Endothelial cell of umbilical vein (primary cell): ENCODE data around the gene RELN. TPM values are rescaled to one million over a fixed set of nuclear protein-coding genes. Genes with fewer than 3 reads are reported as not detected.

Experiments used
- BruUV-seq: library from RNA; stranded (reverse); fragments of 400-500 nt; replicated peaks from 2 replicates; lab custom pipeline; 2021; lab: Mats Ljungman, UMichigan
- CTCF ChIA-PET: fragments of 300-600, 350-600 bp; sonication (Branson Sonifier 250); formaldehyde crosslinking; loops from one replicate; lab custom pipeline; 2021; ENCODE audit warnings: antibody characterized with exemption, inconsistent platforms; lab: Charles Lee
- POLR2A ChIA-PET: fragments of 300-600, 350-600 bp; sonication (Branson Sonifier 250); formaldehyde crosslinking; loops from one replicate; lab custom pipeline; 2021; ENCODE audit warnings: antibody characterized with exemption, inconsistent platforms; lab: Charles Lee
- DNase-seq: peaks from one replicate; pipeline ENCODE4 v3.0.0-alpha.2; 2011; ENCODE audit warnings: low read depth, low spot score
- FAIRE-seq: peaks from 2 replicates; lab custom pipeline; 2011; peaks lifted over from hg19 to GRCh38; lab: Jason Lieb, UNC
- H2AFZ ChIP-seq: 2 replicates; pipeline ENCODE4 v1.6.0; 2012; ENCODE audit warnings: low read depth, low read length, control low read depth, inconsistent platforms
- H3K27ac ChIP-seq: 2 replicates; pipeline ENCODE4 v1.5.1; 2011; ENCODE audit warnings: low read depth, mild to moderate bottlenecking, control low read depth, low read length, moderate library complexity; ENCODE audit not compliant: insufficient read depth
- H3K27me3 ChIP-seq, 2 experiments: 2 replicates each; pipeline versions ENCODE4 v1.6.0 to v1.6.1; 2011; ENCODE audit warnings: low read length in 2 of 2, mixed read lengths in 1 of 2; ENCODE audit not compliant: control insufficient read depth in 2 of 2, insufficient read depth in 2 of 2
- H3K36me3 ChIP-seq, 2 experiments: 2 replicates in 1 of 2; 3 replicates in 1 of 2; pipeline ENCODE4 v1.5.1; 2011; ENCODE audit warnings: low read length in 2 of 2, mild to moderate bottlenecking in 1 of 2, moderate library complexity in 1 of 2; ENCODE audit not compliant: control insufficient read depth in 2 of 2, insufficient read depth in 2 of 2; ENCODE audit errors: extremely low read depth in 1 of 2
- H3K4me1 ChIP-seq: 3 replicates; pipeline ENCODE4 v1.5.1; 2011; ENCODE audit warnings: mild to moderate bottlenecking, low read length; ENCODE audit not compliant: control insufficient read depth, insufficient read depth; ENCODE audit errors: extremely low read depth
- H3K4me2 ChIP-seq: 2 replicates; pipeline ENCODE4 v1.6.1; 2011; ENCODE audit warnings: low read length, control low read depth, mixed read lengths; ENCODE audit not compliant: insufficient read depth
- H3K4me3 ChIP-seq, 3 experiments: fragments of 200-600 bp in 1 of 3; sonication (generic), shearing (Covaris generic) in 1 of 3; replicated peaks in 1 of 3; 2 replicates each; pipeline ENCODE4 v1.5.1; 2011 to 2016; ENCODE audit warnings: control low read depth in 3 of 3, low read length in 3 of 3, mild to moderate bottlenecking in 2 of 3, inconsistent platforms in 1 of 3, low read depth in 1 of 3, moderate library complexity in 1 of 3; ENCODE audit not compliant: insufficient read depth in 1 of 3
- H3K79me2 ChIP-seq: 2 replicates; pipeline ENCODE4 v1.6.0; 2012; ENCODE audit warnings: low read length, inconsistent platforms; ENCODE audit not compliant: control insufficient read depth, insufficient read depth
- H3K9ac ChIP-seq: replicated peaks from 2 replicates; pipeline ENCODE3; 2011; ENCODE audit warnings: low read length, control low read depth; ENCODE audit not compliant: insufficient read depth; ENCODE audit errors: extremely low read depth
- H3K9me1 ChIP-seq: replicated peaks from 3 replicates; pipeline ENCODE4 v1.6.0; 2011; ENCODE audit warnings: mild to moderate bottlenecking, low read length; ENCODE audit not compliant: control insufficient read depth, insufficient read depth; ENCODE audit errors: extremely low read depth
- H3K9me3 ChIP-seq: replicated peaks from 2 replicates; pipeline ENCODE4 v1.5.1; 2012; ENCODE audit warnings: low read length, inconsistent platforms; ENCODE audit not compliant: control insufficient read depth, insufficient read depth
- H4K20me1 ChIP-seq: replicated peaks from 2 replicates; pipeline ENCODE3; 2011; ENCODE audit warnings: mild to moderate bottlenecking, low read length; ENCODE audit not compliant: control insufficient read depth, insufficient read depth; ENCODE audit errors: extremely low read depth
- EZH2 ChIP-seq: IDR thresholded peaks from 2 replicates; pipeline ENCODE4 v1.6.1; 2012; ENCODE audit warnings: borderline replicate concordance, low read depth, mild to moderate bottlenecking, moderate library complexity, low read length, inconsistent platforms; ENCODE audit not compliant: severe bottlenecking
- FOS ChIP-seq: IDR thresholded peaks from 2 replicates; pipeline ENCODE4 v1.6.1; 2011; ENCODE audit warnings: mild to moderate bottlenecking, low read length, moderate library complexity, borderline replicate concordance; ENCODE audit not compliant: insufficient read depth
- POLR2A ChIP-seq: IDR thresholded peaks from 2 replicates; pipeline ENCODE4 v1.6.1; 2012; ENCODE audit warnings: low read depth, mild to moderate bottlenecking, control low read depth, low read length
- POLR2AphosphoS5 ChIP-seq: IDR thresholded peaks from 2 replicates; pipeline ENCODE4 v1.6.1; 2012; ENCODE audit warnings: low read depth, mild to moderate bottlenecking, control low read depth, low read length, moderate library complexity; ENCODE audit not compliant: insufficient read depth
- dilution Hi-C: fragments of 300-500 bp; cut with MboI; formaldehyde crosslinking; loops from one replicate; pipeline ENCODE4 v1.15.0; 2019; ENCODE audit warnings: low sequenced_read_pairs; ENCODE audit not compliant: extremely low pct_ligation_motif_present
- intact Hi-C: fragments of 100-400 bp; cut with micrococcal nuclease; formaldehyde crosslinking; loops from one replicate; pipeline ENCODE4 v1.10.0; 2022
- polyA plus RNA-seq, 4 experiments: library from polyadenylated mRNA; depleted of rRNA in 3 of 4; stranded (reverse) in 3 of 4; unstranded in 1 of 4; fragments of >200 nt; gene quantifications; 2 replicates each; pipeline versions ENCODE4 v1.2.1 to v1.2.3, GENCODE V29; 2011 to 2012; ENCODE audit warnings: missing spikeins in 1 of 4
- total RNA-seq: library from RNA; stranded (reverse); gene quantifications from 2 replicates; pipeline ENCODE4 v1.2.3, GENCODE V29; 2021
- TF ChIP-seq, protein P1 (sequence below), 2 donors: IDR thresholded peaks; 1 replicate in 1 of 2; 2 replicates in 1 of 2; pipeline ENCODE4 v1.5.1; 2011; ENCODE audit warnings: low read length in 2 of 2, mild to moderate bottlenecking in 2 of 2, moderate library complexity in 2 of 2, control low read depth in 1 of 2, inconsistent platforms in 1 of 2, low read depth in 1 of 2; ENCODE audit not compliant: insufficient read depth in 1 of 2; ENCODE audit errors: extremely low read depth in 1 of 2
- TF ChIP-seq, protein P2 (sequence below): IDR thresholded peaks from 2 replicates; pipeline ENCODE4 v1.6.1; 2011; ENCODE audit not compliant: insufficient read depth, insufficient read length

Gene RELN
- total and polyA plus RNA-seq, 2 donors (not counting 3 experiments of a cell fraction or from before 2014, with no cell fraction given) = 0.15 to 0.22 TPM

GRCh38 chr7:103690242-103690974 is 299.1 kb downstream of the RELN start:
- Histone ChIP-seq H3K9me3 (no peaks in the 10 kb centered on the region), H3K79me2 (no peaks in the 10 kb centered on the region), H4K20me1 (no peaks in the 10 kb centered on the region), H3K4me3 (no peak overlapping the region), H3K9me1 (no peaks in the 10 kb centered on the region), H3K27ac (no peak overlapping the region), H3K4me2 (no peak overlapping the region), H3K36me3 (no peaks in the 10 kb centered on the region), H3K9ac (no peak overlapping the region), H3K4me1 (no peaks in the 10 kb centered on the region), H3K27me3 (peaks cover 0 to 4% of the 10 kb centered on the region in 2 experiments), H2AFZ (no peak overlapping the region)
- intact Hi-C loops (no loop called here), dilution Hi-C loops (no loop called here)
- ChIA-PET CTCF (interaction anchor here (2.8 kb wide), 1 partner anchor 10 kb away, joined by 12 read pairs; no protein-coding TSS in a partner anchor), POLR2A (no interaction called here)
- TF ChIP-seq EZH2 (no peak), POLR2AphosphoS5 (no peak)
- BruUV-seq = no TSS peak
- no peak for FAIRE-seq
- DNase-seq = no peak

DNA sequence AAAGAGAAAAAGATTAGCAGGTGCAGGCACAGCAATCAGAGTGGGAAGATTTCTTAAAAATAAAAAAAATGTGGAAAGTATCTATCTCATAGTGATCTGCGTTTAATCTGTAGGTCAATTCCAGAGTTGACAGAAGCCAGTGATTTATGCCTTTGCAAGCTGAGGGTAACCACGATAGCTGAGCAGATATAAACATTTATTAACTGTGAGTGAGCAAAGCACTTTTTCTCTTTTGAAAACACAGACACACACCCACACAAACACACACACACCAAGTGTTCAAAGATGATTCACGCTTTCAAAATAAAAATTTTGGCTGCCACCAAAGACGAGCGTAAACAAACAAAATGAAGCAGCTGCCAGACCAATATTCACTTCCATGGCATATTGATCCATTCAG is 300.2 kb downstream of the RELN start:
- intact Hi-C loops = no loop called here
- H3K9me1 ChIP-seq = no peaks in the 10 kb centered on the region
- H3K4me3 ChIP-seq = no peak overlapping the region
- H2AFZ ChIP-seq = no peak overlapping the region
- no peak overlapping the region for H3K9ac ChIP-seq
- CTCF ChIA-PET = interaction anchor here (2.8 kb wide), 1 partner anchor 9 kb away, joined by 12 read pairs; no protein-coding TSS in a partner anchor
- no peaks in the 10 kb centered on the region for H3K79me2 ChIP-seq
- no peak overlapping the region for H3K4me2 ChIP-seq
- dilution Hi-C loops = no loop called here
- POLR2A ChIA-PET = no interaction called here
- no peak for FAIRE-seq
- DNase-seq = no peak
- H4K20me1 ChIP-seq = no peaks in the 10 kb centered on the region
- H3K36me3 ChIP-seq = no peaks in the 10 kb centered on the region
- no peak overlapping the region for H3K27ac ChIP-seq
- no peaks in the 10 kb centered on the region for H3K4me1 ChIP-seq
- TF ChIP-seq FOS (no peak), EZH2 (no peak), POLR2A (no peak)
- TF ChIP-seq, protein P1, sequence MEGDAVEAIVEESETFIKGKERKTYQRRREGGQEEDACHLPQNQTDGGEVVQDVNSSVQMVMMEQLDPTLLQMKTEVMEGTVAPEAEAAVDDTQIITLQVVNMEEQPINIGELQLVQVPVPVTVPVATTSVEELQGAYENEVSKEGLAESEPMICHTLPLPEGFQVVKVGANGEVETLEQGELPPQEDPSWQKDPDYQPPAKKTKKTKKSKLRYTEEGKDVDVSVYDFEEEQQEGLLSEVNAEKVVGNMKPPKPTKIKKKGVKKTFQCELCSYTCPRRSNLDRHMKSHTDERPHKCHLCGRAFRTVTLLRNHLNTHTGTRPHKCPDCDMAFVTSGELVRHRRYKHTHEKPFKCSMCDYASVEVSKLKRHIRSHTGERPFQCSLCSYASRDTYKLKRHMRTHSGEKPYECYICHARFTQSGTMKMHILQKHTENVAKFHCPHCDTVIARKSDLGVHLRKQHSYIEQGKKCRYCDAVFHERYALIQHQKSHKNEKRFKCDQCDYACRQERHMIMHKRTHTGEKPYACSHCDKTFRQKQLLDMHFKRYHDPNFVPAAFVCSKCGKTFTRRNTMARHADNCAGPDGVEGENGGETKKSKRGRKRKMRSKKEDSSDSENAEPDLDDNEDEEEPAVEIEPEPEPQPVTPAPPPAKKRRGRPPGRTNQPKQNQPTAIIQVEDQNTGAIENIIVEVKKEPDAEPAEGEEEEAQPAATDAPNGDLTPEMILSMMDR (IDR thresholded peaks at IDR 0.05; ENCODE audit: extremely low read depth in 1 of 2, insufficient read depth in 1 of 2, low read depth in 1 of 2, low read length in 2 of 2) = no peak
- TF ChIP-seq, protein P2, sequence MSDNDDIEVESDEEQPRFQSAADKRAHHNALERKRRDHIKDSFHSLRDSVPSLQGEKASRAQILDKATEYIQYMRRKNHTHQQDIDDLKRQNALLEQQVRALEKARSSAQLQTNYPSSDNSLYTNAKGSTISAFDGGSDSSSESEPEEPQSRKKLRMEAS = no peak
- peaks cover 0 to 4% of the 10 kb centered on the region in 2 experiments for H3K27me3 ChIP-seq
- no peaks in the 10 kb centered on the region for H3K9me3 ChIP-seq
- no TSS peak for BruUV-seq
